ENCODE results near the gene ZNF358. TPM values are rescaled to one million over a fixed set of nuclear protein-coding genes. Genes with fewer than 3 reads are reported as not detected.

The ZNF358 gene
- total and polyA plus RNA-seq, 10 of the 15 experiments (the other 5 are each of a cell fraction or from before 2014, with no cell fraction given), result 0.09 to 6.3 (median 1.9) TPM; not detected in 1

DNA sequence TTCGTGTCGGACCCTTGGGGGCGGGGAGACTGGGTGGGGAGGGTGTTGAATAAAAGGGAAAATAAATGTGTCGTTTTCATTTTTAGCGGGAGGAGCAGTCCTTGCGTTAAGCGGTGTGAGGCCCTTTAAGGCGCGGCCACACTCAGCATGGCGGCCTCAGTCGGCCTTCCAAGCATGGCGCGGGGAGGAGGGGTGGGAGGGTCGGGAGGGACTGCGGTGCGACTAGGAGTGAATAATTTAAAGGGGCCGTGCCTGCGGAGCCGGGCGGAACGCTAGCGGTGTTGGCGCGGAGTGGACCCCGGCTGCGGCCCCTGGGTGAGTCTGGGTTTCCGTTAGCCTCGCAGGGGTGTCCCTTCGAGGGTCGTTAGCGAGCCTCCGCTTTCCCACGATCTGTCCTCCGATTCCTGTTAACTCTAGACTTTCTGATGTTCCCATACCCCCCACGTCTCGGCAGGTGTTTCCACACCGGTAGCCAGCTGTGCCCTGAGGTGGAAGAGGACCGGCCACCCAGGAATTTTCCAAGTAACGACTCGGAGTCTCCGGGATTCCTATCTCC is 18.1 kb downstream of the ZNF358 start (continued):
- TF ChIP-seq, protein P1, sequence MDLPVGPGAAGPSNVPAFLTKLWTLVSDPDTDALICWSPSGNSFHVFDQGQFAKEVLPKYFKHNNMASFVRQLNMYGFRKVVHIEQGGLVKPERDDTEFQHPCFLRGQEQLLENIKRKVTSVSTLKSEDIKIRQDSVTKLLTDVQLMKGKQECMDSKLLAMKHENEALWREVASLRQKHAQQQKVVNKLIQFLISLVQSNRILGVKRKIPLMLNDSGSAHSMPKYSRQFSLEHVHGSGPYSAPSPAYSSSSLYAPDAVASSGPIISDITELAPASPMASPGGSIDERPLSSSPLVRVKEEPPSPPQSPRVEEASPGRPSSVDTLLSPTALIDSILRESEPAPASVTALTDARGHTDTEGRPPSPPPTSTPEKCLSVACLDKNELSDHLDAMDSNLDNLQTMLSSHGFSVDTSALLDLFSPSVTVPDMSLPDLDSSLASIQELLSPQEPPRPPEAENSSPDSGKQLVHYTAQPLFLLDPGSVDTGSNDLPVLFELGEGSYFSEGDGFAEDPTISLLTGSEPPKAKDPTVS (IDR thresholded peaks at IDR 0.05; ENCODE audit: low read depth, low read length), result no peak
- TF ChIP-seq, protein P2, sequence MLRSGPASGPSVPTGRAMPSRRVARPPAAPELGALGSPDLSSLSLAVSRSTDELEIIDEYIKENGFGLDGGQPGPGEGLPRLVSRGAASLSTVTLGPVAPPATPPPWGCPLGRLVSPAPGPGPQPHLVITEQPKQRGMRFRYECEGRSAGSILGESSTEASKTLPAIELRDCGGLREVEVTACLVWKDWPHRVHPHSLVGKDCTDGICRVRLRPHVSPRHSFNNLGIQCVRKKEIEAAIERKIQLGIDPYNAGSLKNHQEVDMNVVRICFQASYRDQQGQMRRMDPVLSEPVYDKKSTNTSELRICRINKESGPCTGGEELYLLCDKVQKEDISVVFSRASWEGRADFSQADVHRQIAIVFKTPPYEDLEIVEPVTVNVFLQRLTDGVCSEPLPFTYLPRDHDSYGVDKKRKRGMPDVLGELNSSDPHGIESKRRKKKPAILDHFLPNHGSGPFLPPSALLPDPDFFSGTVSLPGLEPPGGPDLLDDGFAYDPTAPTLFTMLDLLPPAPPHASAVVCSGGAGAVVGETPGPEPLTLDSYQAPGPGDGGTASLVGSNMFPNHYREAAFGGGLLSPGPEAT (IDR thresholded peaks at IDR 0.05; ENCODE audit: low read depth), result peak; percentile 50; the same call in 1 of the 2 replicates
- TF ChIP-seq, protein P3, sequence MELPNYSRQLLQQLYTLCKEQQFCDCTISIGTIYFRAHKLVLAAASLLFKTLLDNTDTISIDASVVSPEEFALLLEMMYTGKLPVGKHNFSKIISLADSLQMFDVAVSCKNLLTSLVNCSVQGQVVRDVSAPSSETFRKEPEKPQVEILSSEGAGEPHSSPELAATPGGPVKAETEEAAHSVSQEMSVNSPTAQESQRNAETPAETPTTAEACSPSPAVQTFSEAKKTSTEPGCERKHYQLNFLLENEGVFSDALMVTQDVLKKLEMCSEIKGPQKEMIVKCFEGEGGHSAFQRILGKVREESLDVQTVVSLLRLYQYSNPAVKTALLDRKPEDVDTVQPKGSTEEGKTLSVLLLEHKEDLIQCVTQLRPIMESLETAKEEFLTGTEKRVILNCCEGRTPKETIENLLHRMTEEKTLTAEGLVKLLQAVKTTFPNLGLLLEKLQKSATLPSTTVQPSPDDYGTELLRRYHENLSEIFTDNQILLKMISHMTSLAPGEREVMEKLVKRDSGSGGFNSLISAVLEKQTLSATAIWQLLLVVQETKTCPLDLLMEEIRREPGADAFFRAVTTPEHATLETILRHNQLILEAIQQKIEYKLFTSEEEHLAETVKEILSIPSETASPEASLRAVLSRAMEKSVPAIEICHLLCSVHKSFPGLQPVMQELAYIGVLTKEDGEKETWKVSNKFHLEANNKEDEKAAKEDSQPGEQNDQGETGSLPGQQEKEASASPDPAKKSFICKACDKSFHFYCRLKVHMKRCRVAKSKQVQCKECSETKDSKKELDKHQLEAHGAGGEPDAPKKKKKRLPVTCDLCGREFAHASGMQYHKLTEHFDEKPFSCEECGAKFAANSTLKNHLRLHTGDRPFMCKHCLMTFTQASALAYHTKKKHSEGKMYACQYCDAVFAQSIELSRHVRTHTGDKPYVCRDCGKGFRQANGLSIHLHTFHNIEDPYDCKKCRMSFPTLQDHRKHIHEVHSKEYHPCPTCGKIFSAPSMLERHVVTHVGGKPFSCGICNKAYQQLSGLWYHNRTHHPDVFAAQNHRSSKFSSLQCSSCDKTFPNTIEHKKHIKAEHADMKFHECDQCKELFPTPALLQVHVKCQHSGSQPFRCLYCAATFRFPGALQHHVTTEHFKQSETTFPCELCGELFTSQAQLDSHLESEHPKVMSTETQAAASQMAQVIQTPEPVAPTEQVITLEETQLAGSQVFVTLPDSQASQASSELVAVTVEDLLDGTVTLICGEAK (IDR thresholded peaks at IDR 0.05; ENCODE audit: borderline replicate concordance), result no peak
- TF ChIP-seq CREB1 (IDR thresholded peaks at IDR 0.05; ENCODE audit: low read depth) (peak; percentile 57; the same call in 1 of the 2 replicates), SUPT20H (IDR thresholded peaks at IDR 0.05; ENCODE audit: borderline replicate concordance, control insufficient read depth, low read depth, low read length) (no peak), NR2C1 (IDR thresholded peaks at IDR 0.05) (peak; percentile 62)
- TF ChIP-seq, protein P4, sequence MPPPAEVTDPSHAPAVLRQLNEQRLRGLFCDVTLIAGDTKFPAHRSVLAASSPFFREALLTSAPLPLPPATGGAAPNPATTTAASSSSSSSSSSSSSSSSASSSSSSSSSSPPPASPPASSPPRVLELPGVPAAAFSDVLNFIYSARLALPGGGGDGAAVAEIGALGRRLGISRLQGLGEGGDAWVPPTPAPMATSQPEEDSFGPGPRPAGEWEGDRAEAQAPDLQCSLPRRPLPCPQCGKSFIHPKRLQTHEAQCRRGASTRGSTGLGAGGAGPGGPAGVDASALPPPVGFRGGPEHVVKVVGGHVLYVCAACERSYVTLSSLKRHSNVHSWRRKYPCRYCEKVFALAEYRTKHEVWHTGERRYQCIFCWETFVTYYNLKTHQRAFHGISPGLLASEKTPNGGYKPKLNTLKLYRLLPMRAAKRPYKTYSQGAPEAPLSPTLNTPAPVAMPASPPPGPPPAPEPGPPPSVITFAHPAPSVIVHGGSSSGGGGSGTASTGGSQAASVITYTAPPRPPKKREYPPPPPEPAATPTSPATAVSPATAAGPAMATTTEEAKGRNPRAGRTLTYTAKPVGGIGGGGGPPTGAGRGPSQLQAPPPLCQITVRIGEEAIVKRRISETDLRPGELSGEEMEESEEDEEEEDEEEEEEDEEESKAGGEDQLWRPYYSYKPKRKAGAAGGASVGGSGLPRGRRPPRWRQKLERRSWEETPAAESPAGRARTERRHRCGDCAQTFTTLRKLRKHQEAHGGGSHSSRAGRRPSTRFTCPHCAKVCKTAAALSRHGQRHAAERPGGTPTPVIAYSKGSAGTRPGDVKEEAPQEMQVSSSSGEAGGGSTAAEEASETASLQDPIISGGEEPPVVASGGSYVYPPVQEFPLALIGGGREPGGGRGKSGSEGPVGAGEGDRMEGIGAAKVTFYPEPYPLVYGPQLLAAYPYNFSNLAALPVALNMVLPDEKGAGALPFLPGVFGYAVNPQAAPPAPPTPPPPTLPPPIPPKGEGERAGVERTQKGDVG (CRISPR knock-in tag; IDR thresholded peaks at IDR 0.05), result no peak
- TF ChIP-seq, protein P5, sequence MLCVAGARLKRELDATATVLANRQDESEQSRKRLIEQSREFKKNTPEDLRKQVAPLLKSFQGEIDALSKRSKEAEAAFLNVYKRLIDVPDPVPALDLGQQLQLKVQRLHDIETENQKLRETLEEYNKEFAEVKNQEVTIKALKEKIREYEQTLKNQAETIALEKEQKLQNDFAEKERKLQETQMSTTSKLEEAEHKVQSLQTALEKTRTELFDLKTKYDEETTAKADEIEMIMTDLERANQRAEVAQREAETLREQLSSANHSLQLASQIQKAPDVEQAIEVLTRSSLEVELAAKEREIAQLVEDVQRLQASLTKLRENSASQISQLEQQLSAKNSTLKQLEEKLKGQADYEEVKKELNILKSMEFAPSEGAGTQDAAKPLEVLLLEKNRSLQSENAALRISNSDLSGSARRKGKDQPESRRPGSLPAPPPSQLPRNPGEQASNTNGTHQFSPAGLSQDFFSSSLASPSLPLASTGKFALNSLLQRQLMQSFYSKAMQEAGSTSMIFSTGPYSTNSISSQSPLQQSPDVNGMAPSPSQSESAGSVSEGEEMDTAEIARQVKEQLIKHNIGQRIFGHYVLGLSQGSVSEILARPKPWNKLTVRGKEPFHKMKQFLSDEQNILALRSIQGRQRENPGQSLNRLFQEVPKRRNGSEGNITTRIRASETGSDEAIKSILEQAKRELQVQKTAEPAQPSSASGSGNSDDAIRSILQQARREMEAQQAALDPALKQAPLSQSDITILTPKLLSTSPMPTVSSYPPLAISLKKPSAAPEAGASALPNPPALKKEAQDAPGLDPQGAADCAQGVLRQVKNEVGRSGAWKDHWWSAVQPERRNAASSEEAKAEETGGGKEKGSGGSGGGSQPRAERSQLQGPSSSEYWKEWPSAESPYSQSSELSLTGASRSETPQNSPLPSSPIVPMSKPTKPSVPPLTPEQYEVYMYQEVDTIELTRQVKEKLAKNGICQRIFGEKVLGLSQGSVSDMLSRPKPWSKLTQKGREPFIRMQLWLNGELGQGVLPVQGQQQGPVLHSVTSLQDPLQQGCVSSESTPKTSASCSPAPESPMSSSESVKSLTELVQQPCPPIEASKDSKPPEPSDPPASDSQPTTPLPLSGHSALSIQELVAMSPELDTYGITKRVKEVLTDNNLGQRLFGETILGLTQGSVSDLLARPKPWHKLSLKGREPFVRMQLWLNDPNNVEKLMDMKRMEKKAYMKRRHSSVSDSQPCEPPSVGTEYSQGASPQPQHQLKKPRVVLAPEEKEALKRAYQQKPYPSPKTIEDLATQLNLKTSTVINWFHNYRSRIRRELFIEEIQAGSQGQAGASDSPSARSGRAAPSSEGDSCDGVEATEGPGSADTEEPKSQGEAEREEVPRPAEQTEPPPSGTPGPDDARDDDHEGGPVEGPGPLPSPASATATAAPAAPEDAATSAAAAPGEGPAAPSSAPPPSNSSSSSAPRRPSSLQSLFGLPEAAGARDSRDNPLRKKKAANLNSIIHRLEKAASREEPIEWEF (IDR thresholded peaks at IDR 0.05; ENCODE audit: insufficient replicate concordance, low read depth, low read length), result peak; percentile 45
- TF ChIP-seq, protein P6, sequence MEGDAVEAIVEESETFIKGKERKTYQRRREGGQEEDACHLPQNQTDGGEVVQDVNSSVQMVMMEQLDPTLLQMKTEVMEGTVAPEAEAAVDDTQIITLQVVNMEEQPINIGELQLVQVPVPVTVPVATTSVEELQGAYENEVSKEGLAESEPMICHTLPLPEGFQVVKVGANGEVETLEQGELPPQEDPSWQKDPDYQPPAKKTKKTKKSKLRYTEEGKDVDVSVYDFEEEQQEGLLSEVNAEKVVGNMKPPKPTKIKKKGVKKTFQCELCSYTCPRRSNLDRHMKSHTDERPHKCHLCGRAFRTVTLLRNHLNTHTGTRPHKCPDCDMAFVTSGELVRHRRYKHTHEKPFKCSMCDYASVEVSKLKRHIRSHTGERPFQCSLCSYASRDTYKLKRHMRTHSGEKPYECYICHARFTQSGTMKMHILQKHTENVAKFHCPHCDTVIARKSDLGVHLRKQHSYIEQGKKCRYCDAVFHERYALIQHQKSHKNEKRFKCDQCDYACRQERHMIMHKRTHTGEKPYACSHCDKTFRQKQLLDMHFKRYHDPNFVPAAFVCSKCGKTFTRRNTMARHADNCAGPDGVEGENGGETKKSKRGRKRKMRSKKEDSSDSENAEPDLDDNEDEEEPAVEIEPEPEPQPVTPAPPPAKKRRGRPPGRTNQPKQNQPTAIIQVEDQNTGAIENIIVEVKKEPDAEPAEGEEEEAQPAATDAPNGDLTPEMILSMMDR (IDR thresholded peaks at IDR 0.05 in 2 of 3, conservative IDR thresholded peaks at IDR 0.05 in 1 of 3; ENCODE audit: control insufficient read depth in 2 of 3, extremely low read depth in 1 of 3, insufficient read depth in 1 of 3, low read depth in 3 of 3, low read length in 3 of 3), result no peak

Data from GM12878 (cell line).